ENCODE results near the gene COX7B2.

Gene COX7B2

GRCh38 chr4:46765465-46765864, 143.6 kb downstream of the COX7B2 start:
- Mint-ChIP-seq H3K9me3 (peaks cover 8% of the 10 kb centered on the region), H3K27ac (no peak overlapping the region), H3K4me1 (ENCODE audit: low read depth) (no peaks in the 10 kb centered on the region), H3K36me3 (ENCODE audit: low read depth) (no peaks in the 10 kb centered on the region), H3K27me3 (ENCODE audit: low read depth) (no peaks in the 10 kb centered on the region), H3K4me3 (no peak overlapping the region)
- no peak for DNase-seq (ENCODE audit: low spot score)

- Mint-ChIP-seq H3K9me3 (peaks cover 26% of the 10 kb centered on the region), H3K4me3 (no peak overlapping the region), H3K27ac (no peak overlapping the region), H3K27me3 (ENCODE audit: low read depth) (no peaks in the 10 kb centered on the region), H3K4me1 (ENCODE audit: low read depth) (no peaks in the 10 kb centered on the region), H3K36me3 (ENCODE audit: low read depth) (no peaks in the 10 kb centered on the region)
- no peak for DNase-seq (ENCODE audit: low spot score)
Observed at GRCh38 chr4:46730075-46730474, 179.0 kb downstream of the COX7B2 start.

GRCh38 chr4:46720055-46720454, 189.0 kb downstream of the COX7B2 start:
- Mint-ChIP-seq H3K4me1 (ENCODE audit: low read depth) (no peaks in the 10 kb centered on the region), H3K9me3 (peaks cover 11% of the 10 kb centered on the region), H3K27me3 (ENCODE audit: low read depth) (no peaks in the 10 kb centered on the region), H3K4me3 (no peak overlapping the region), H3K36me3 (ENCODE audit: low read depth) (no peaks in the 10 kb centered on the region), H3K27ac (no peak overlapping the region)
- no peak for DNase-seq (ENCODE audit: low spot score)

DNA sequence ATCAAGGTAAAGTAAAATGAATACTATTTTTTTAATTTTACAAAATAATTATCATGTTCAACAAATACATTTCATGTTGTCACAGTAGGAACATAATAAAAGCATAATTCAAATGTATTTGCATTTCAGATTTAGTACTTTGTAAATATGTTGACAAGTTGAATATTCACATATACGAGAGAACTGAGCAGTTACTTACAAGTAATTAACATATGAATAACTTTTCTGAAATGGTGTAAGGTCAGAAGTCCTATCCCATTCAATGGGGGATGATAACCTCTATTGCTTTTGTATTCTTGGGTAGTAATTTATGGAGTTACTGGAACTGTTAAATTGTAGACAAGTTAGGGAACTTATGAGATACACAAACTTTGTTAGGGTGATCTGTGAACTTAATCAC, 191.1 kb downstream of the COX7B2 start:
- Mint-ChIP-seq H3K36me3 (ENCODE audit: low read depth) (no peaks in the 10 kb centered on the region), H3K27ac (no peak overlapping the region), H3K4me1 (ENCODE audit: low read depth) (no peaks in the 10 kb centered on the region), H3K4me3 (no peak overlapping the region), H3K9me3 (peaks cover 6% of the 10 kb centered on the region), H3K27me3 (ENCODE audit: low read depth) (no peaks in the 10 kb centered on the region)
- DNase-seq (ENCODE audit: low spot score): no peak

DNA sequence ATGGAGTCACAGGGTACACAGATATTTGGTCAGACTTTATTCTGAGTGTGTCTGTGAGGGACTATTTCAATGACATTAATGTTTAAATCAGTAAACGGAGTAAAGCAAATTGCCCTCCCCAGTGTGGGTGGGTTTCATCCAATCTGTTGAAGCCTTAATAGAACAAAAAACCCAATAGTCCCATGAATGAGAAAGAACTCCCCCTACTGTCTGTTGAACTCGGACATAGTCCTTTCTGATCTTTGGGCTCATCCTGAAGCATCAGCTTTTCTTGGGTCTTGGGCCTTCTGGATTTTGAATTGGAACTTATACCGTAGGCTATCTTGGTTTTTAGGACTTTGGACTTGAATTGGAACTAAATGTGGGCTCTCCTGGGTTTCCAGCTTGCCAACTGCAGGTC, 193.6 kb downstream of the COX7B2 start:
- Mint-ChIP-seq H3K4me1 (ENCODE audit: low read depth) (no peaks in the 10 kb centered on the region), H3K27ac (no peak overlapping the region), H3K27me3 (ENCODE audit: low read depth) (no peaks in the 10 kb centered on the region), H3K9me3 (peaks cover 2% of the 10 kb centered on the region), H3K36me3 (ENCODE audit: low read depth) (no peaks in the 10 kb centered on the region), H3K4me3 (no peak overlapping the region)
- no peak for DNase-seq (ENCODE audit: low spot score)

GRCh38 chr4:46698891-46699290, 210.2 kb downstream of the COX7B2 start:
- H3K27ac Mint-ChIP-seq: no peak overlapping the region
- peaks cover 28% of the 10 kb centered on the region for H3K9me3 Mint-ChIP-seq
- H3K4me3 Mint-ChIP-seq: no peak overlapping the region
- H3K36me3 Mint-ChIP-seq (ENCODE audit: low read depth): no peaks in the 10 kb centered on the region
- no peaks in the 10 kb centered on the region for H3K4me1 Mint-ChIP-seq (ENCODE audit: low read depth)
- no peaks in the 10 kb centered on the region for H3K27me3 Mint-ChIP-seq (ENCODE audit: low read depth)
- no peak for DNase-seq (ENCODE audit: low spot score)

All from T-helper 2 cell treated with Interferon-gamma antibody and Interleukin-4, amounts not matched to agents 5 μg/mL and 100 μg/mL, for 36 hours (primary cell).